Measurements from ENCODE around the gene ZDHHC14. TPM values are rescaled to one million over a fixed set of nuclear protein-coding genes. Genes with fewer than 3 reads are reported as not detected.
"Not testable (repeated sequence)": the region's sequence is repeated elsewhere in the genome, so short reads cannot be mapped to it uniquely, and the experiment has no call there.

The ZDHHC14 gene
- total RNA-seq, 1 donor from 2014 or later, result 12.7 TPM

DNA sequence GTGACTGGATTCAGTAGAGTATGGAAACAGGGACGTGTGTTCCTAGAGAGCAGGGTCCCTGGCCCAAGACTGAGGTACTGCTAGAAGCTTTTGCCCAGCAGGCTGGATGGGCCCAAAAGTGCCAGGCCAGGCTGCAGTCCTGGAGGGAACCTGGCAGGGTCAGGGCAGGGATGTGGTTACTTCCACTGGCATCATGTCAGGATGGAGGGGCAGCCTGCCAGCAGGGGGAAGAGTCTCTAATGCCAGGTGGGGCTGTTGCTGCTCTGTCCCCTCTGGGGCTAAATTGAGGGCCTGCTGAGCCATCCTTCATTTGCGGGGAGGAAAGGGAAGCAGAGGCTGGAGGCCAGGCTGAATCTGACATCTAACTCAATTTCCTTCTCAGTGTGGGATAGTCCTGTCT lies 17.2 kb downstream of the ZDHHC14 start:
- ATAC-seq (no peak), DNase-seq (ENCODE audit: missing footprints) (no peak)
- intact Hi-C loops (cut with DNase I), result no loop called here

DNA sequence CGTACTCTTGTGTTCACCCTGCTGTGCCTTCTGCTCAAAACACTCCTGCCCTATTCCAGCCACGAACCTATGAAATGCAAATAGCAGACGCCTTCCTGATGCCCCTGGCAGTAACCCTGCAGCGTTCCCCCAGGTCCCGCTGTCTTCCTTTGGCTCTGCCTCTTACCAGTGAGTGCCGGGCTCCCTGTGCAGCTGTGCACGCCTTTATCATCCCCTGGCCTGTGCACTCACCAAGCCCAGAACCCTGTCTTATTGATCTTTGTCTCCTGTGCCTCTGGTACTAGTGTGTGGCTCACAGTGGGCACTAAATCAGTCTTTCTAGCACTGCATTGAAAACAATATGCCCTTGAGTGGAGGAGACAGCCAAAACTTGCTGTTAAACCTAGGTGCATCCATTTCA lies 19.7 kb downstream of the ZDHHC14 start:
- no peak for DNase-seq (ENCODE audit: missing footprints)
- intact Hi-C loops (cut with DNase I), result no loop called here
- ATAC-seq, result no peak

DNA sequence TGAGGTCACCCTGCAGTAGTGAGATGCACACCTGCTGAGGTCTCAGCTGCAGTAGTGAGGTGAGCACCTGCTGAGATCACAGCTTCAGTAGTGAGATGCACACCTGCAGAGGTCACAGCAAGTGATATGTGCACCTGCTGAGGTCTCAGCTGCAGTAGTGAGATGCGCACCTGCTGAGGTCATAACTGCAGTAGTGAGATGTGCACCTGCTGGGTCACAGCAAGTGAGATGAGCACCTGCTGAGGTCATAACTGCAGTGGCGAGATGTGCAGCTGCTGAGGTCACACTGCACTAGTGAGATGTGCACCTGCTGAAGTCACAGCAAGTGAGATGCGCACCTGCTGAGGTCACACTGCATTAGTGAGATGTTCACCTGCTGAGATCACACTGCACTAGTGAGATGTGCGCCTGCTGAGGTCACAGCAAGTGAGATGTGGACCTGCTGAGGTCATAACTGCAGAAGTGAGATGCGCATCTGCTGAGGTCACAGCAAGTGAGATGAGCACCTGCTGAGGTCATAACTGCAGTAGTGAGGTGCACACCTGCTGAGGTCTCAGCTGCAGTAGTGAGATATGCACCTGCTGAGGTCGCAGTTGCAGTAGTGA lies 20.8 kb downstream of the ZDHHC14 start:
- intact Hi-C loops (cut with DNase I), result no loop called here
- DNase-seq (ENCODE audit: missing footprints) (no peak), ATAC-seq (no peak)

DNA sequence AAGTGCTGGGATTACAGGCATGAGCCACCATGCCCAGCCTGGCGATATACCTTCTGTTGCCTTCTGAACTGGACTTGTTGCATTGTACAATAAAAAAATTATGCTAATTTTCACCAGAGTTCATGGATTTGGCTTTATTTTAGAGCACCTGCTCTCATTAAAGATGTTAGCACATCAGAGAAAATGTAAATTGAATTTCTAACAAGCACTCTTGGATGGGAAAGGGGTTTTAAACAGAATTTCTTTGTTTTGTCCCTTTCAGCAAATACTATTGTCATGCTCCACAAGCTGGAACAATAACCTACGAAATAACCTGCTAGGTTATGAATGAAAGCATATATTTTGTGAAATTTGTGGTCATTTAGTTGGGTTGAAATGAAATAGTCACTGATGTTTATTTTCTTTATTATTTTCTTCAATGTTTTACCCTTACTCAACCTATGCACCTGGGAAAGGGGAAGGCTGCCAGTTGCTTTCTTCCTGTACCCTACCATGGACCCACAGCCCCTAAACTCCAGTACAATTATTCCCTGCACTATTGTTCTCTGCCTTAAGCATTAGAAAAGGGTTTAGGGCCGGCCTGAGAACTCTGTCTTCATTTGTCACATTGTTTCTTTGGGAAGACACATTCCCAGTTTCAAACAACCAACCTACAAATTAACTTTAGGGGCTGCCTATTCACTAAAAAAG lies 22.2 kb downstream of the ZDHHC14 start:
- DNase-seq (ENCODE audit: missing footprints) (no peak), ATAC-seq (no peak)
- intact Hi-C loops (cut with DNase I), result no loop called here

DNA sequence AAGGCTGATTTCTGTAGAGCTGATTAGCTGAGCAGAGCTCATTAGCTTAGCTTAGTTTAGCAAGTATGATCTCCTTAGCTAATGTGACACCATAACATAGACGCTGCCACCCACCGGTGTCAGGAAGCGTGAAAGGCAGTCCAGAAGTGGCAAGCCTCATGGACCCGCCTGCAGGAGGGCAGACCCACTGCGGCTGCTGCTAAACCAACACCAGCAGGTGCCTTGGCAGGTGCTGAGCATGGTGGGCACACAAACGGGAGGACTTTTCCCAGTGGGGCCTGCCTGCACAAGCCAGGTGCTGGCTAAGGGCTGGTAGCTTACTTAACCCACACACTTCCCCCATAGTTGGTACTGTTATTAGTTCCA lies 22.7 kb downstream of the ZDHHC14 start:
- ATAC-seq (no peak), DNase-seq (ENCODE audit: missing footprints) (no peak)
- intact Hi-C loops (cut with DNase I), result no loop called here

DNA sequence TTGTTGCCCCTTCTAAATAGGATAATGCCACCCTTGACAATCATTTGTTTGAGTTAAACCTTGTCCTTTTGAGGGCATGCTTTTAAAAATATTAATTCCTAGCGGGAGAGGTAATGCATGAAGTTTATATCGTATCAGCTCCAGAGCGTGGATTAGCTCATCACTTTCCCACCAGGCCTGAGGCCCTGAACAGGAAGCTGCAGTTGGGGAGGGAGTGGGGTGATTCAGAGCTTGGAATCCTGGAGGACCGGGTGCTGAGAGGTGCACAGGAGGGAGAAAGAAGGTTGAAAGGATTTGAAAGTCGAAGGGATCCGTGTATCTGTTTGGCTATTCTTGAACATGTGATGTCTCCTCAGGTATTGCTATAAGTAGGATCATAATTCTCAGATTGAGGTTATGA lies 25.0 kb downstream of the ZDHHC14 start:
- DNase-seq (ENCODE audit: missing footprints) (no peak), ATAC-seq (peak; percentile 44)
- intact Hi-C loops (cut with DNase I), result no loop called here

DNA sequence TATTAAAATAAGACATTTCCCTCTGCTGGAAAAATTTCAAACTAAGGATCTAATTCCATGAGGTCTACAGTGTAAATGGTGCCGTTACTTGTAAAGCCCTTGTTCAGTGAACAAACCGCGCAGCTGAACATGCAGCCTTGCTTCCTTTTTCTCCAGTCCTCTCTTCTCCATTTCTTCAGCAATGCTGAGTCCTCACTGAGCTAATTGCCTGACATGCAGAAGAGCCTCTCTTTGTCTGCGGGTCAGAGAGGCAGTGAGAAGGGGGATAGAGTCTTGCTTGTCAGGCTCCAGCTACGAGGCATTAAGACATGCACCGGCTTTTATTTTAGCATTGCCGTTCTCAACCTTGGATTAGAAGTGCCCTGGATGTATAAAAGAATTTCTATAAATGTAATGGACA lies 25.7 kb downstream of the ZDHHC14 start:
- DNase-seq (ENCODE audit: missing footprints) (no peak), ATAC-seq (peak; percentile 28)
- intact Hi-C loops (cut with DNase I), result no loop called here

DNA sequence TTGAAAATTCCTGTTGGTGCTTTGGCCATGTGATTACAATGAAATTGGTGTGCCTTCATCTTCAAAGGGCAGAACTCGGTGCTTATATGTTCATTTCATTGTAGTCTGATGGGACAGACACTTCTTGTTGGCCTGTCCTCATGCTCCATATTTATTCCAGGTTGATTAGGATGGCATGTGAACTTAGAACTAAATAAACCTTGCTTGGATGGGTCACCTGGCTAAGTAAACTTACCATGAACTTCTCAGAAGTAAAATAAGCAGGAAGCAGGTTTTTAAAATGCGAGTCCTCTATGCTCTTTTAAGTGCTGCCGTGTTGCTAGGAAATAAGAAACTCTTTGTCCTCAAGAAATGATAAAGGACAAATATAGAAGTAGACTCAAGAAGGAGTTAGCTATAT lies 26.7 kb downstream of the ZDHHC14 start:
- intact Hi-C loops (cut with DNase I), result no loop called here
- ATAC-seq, result no peak

DNA sequence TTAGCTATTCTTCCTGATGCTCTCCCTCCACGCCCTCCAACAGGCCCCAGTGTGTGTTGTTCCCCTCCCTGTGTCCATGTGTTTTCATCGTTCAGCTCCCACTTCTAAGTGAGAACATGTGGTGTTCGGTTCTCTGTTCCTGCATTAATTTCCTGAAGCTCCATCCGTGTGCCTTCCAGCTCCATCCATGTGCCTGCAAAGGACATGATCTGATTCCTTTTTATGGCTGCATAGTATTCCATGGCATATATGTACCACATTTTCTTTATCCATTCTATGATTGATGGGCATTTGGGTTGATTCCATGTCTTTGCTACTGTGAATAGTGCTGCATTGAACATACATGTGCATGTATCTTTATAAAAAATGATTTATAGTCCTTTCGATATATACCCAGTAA lies 27.4 kb downstream of the ZDHHC14 start:
- ATAC-seq; DNase-seq (ENCODE audit: missing footprints); intact Hi-C loops (cut with DNase I): not testable (repeated sequence)

More for the DNA sequence above, 26.7 kb downstream of the ZDHHC14 start:
- no peak for DNase-seq (ENCODE audit: missing footprints)

DNA sequence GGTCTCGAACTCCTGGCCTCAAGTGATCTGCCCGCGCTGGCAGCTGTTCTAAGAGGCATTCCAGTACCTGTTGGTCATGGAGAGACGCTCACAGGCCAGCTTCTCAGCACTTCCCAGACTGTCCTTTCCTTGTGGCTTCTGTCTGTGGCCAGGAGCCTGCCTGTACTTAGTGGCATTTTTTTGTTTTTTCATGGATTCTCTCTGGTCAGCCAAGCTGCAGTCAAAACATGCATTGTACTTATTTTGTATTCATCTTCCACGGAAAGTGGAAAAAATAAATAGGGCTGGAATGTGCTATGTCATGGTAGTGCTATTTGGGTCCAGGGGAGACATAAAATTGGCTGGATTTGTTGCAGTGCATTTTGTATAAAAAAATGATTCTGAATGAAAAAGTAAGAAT lies 29.1 kb downstream of the ZDHHC14 start:
- intact Hi-C loops (cut with DNase I), result no loop called here
- ATAC-seq, result no peak
- DNase-seq (ENCODE audit: missing footprints), result no peak

DNA sequence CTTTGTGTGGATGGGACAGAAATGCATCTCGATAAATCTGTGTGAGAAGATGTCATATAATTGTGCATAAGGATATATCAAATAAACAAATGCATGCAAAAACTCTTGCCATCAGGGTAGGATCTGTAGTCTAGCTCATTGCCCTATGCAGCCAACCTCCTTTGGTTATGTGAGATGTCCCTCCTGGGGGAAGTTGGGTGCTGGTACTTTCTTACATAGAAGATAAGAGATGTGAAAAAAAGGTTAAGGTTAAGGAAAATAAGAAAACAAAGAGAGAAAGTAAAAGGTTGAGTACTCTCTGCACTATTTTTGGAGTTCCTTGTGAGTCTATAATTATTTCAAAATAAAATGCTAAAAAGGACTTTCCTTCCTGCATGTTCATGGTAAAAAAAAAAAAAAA lies 30.4 kb downstream of the ZDHHC14 start:
- no peak for ATAC-seq
- intact Hi-C loops (cut with DNase I), result no loop called here

DNA sequence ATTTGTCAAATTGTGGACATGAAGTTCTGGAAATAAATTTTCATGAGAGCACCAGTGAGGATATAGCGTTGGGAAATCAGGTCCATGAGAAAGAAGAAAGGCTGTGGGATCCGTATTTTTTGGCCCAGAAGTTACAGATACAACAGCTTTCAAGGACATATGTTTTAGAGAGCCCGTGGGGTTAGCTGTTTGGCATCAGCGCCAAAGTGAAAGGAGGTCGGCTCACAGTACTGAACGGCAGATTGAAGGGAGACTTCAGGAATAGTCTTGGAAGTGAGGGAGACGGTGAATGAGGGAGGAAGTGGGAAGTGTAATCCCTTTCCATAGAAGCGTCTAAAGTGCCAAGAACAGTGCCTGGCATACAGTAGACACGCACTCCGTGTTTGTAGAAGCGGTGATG lies 31.8 kb downstream of the ZDHHC14 start:
- no peak for DNase-seq (ENCODE audit: missing footprints)
- ATAC-seq, result peak; percentile 56
- intact Hi-C loops (cut with DNase I), result no loop called here

More for the DNA sequence above, 30.4 kb downstream of the ZDHHC14 start:
- no peak for DNase-seq (ENCODE audit: missing footprints)

DNA sequence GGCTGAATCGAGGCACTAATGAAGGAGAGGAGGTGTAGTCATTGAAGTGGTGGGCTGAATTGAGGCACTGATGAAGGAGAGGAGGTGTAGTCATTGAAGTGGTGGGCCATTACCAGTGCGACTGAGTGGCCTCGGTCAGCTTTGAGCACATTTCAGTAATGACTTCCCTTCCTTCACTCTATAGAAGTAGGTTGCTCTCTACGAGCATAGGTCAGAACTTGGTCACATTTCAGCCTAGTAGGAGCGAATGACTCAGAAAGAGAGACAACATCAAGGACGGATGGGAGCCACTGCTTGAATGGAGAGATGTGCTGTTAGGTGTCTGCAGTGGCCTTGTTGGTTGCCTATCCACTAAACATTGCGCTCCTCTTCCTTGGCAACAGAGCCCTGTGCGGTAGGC lies 39.5 kb downstream of the ZDHHC14 start:
- DNase-seq (ENCODE audit: missing footprints), result no peak
- intact Hi-C loops (cut with DNase I), result no loop called here
- no peak for ATAC-seq

DNA sequence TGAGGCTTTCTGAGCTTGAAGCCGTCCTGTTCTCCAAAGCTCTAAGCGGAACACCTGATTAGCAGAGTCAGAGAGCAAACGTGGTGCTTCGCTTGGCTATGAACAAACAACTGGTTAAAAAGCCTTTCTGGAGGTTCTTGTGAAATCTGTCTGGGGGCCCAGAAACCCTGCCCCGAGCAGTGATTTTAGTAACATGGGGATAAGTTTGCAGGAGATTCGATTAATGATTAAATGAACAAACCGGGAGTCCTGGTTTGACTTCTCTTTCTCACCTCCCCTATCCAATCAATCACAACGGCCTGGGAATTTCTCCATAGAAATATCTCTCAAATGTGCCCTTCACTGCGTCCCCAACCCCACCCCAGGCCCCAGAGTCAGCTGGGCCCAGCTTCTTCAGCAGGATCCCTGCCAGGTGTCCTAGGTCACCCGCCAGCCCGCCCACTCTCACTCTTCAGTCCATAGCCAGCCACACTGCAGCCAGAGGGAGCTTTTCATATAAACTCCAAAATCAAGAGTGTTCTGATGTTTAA lies 43.6 kb downstream of the ZDHHC14 start:
- intact Hi-C loops (cut with DNase I), result no loop called here
- ATAC-seq (no peak), DNase-seq (ENCODE audit: missing footprints) (no peak)

DNA sequence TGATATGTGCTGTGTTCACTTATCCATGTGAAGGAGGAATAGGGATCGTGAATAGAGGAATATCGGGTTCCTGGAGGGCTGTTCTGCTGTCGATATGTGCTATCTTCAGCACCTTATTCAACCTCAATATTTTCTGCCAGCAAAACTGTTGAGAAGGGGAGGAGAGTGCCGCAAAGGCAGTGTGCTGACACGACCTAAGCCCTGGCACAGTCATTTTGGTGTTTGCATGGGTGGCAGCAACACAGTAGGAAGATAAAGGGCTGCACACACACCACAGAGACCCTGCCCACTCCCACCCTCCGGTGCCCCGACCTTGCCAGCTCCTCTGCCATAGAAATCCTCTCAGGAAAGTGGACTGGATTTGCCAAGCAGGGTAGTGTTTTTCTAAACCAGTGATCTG lies 47.0 kb downstream of the ZDHHC14 start:
- DNase-seq (ENCODE audit: missing footprints) (no peak), ATAC-seq (peak; percentile 45)
- intact Hi-C loops (cut with DNase I), result no loop called here

DNA sequence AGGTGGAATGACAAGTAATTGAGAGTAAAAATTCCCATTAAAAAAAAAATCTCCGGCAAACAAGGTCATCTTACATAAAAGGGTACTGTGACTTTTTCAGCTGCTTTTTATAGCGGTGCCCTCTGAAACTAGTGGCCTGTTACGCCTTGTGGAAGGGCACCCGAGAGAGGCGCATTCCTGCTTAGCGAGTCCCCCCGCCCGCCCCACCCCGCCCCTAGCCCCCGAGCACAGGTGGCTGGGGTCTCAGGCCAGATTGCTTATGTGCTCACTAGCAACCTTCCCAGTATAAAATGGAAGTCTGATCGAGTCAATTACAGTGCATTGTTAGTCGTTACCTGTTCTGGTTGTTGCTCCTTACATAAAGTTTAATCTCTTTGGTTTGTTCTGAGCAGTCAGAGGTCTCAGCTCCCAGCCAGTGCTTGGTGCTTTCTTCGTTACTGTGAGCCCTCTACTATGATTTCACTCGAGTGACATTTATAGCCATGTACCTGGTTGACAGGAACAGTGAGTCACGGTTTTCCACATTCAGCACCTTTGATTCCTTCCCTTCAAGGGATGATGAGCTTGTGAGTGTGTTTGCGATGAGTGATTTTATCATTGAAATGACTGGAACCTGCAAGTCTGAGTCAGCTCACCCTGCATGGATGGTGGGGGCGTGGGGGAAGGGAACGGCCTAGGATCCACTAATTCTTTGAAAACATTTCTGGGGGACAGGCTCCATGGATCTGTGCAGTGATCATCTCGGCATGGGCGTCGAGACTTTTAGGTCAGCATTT lies 47.6 kb downstream of the ZDHHC14 start:
- DNase-seq (ENCODE audit: missing footprints) (no peak), ATAC-seq (no peak)
- intact Hi-C loops (cut with DNase I), result no loop called here

DNA sequence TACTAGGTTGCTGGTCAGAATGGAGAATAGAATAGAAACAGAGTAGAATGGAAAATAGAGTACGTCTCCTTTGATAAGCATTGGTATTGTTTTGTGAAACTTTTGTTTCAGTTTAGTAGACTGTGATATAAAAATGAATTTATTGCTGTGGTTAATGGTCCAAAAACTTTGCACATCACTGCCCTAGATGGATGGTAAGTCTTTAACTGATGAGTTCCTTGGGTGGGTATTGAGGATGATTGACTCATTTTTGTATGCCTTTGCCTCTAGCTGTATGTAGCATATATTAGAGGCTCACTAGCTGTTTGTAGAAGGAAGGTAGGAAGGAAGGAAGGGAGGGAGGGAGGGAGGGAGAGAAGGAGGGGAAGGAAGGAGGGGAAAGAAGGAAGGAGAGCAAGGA lies 48.3 kb downstream of the ZDHHC14 start:
- ATAC-seq (no peak), DNase-seq (ENCODE audit: missing footprints) (no peak)
- intact Hi-C loops (cut with DNase I), result no loop called here

DNA sequence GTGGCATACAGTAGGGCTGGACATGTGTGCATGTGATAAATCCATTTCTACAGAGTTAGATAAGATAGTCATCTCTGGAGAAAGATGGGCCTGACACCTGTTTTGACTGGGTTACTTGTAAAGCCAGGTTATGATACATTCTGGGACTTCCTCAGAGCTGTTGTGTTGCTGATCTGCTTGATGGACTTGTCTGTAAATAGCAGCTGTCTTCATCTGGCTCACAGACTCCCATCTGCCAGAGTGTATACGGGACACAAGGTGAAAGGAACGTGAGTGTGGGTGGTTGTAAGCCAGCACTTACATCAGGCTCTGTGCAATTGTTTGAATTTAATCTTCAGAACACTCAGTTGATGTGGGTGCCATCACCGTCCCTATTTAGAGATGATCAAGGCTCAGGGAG lies 49.8 kb downstream of the ZDHHC14 start:
- peak; percentile 59 for ATAC-seq
- DNase-seq (ENCODE audit: missing footprints), result no peak
- intact Hi-C loops (cut with DNase I), result loop anchor here (5.0 kb wide), 2 partner anchors 49 to 109 kb away; partner anchors contain the start of genes TMEM242 and ZDHHC14

DNA sequence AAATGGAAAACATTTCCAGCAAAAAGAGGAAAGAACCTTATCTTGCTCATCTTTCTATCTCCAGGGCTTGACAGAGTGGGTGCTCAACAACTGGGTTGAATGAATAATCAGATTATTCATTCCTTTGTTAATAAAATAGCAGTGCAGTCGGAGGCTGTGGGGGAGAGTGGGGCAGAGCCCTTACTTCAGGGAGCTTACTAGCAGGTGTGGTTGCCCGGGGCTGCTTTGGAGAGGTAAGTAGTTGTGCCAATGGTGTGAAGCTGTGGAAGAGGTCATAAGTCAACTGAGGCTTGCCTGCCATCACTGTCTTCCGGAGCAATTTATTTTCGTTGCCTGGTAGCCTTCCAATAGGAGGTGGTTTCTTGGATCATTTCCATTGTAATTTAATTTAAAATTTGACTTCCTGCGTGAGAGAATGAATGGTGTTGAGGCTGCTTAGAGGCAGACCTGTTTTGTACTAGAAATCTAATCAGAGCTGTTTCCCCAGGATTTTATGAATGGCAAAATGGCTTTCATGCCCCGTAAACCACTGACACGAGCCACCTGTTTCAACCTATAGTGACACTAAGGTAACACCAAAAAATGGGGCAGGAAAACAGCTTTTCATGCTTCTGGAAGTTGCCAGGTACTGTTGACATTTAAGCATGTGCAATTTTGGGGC lies 51.4 kb downstream of the ZDHHC14 start:
- no peak for ATAC-seq
- intact Hi-C loops (cut with DNase I), result loop anchor here (5.0 kb wide), 2 partner anchors 50 to 110 kb away; partner anchors contain the start of genes TMEM242 and ZDHHC14
- DNase-seq (ENCODE audit: missing footprints), result no peak

Measured in Right ventricle myocardium inferior (tissue), 1 donor.